H1 (cell line): Measurements from ENCODE around the gene SV2B. TPM values are rescaled to one million over a fixed set of nuclear protein-coding genes. Genes with fewer than 3 reads are reported as not detected.

ENCODE experiments used
- PHF8 ChIP-seq: fragments of 200-600 bp; sonication (generic); conservative IDR thresholded peaks from 2 replicates; pipeline ENCODE4 v1.7.1; 2012; ENCODE audit warnings: low read depth, mild to moderate bottlenecking, inconsistent platforms, low read length, moderate library complexity
- SIRT6 ChIP-seq: IDR thresholded peaks from one replicate; pipeline ENCODE4 v1.7.1; 2012; ENCODE audit warnings: low read length, inconsistent platforms
- polyA plus RNA-seq, 7 experiments: library from polyadenylated mRNA; depleted of rRNA in 3 of 7; stranded (reverse) in 5 of 7; unstranded in 2 of 7; fragments of >200 nt in 5 of 7; fragments of 200-250 nt in 2 of 7; gene quantifications; 1 replicate in 5 of 7; 2 replicates in 1 of 7; 4 replicates in 1 of 7; pipeline versions ENCODE4 v1.2.1 to v1.2.3, GENCODE V29; 2011 to 2013; ENCODE audit warnings: missing spikeins in 2 of 7, mixed read lengths in 2 of 7
- total RNA-seq: library from RNA; stranded (reverse); fragmentation: NEBNext Ultra II Directional; extraction: Animal tissue kit (Norgen Biotek cat#: 25700); gene quantifications from 2 replicates; pipeline ENCODE4 v1.2.1, GENCODE V29; 2021
- TF ChIP-seq, protein P1 (sequence below): IDR thresholded peaks from 2 replicates; pipeline ENCODE4 v1.6.1; 2012; ENCODE audit warnings: low read length, inconsistent platforms

SV2B gene
- total and polyA plus RNA-seq, 2 of the 8 experiments (the other 6 are each of a cell fraction or from before 2014, with no cell fraction given) = 0.09 to 0.20 TPM

DNA sequence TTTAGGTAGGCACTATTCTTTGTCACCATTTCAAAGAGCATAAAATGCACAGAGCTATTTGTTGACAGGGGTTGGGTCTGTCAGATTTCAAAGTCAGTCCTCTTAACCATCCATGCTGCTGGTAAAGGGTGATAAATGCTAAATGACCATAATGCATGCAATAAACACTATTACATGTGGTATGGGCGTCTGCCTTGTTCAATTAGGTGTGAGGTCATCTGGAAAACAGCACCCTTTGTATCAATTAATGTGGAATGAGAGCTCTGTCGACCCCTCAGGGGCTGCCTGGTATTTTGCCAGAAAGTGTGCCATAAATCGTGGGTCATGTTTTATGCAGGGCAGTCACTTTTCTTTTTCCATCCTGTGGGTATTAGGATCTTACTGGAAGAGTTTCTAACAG lies 235.6 kb downstream of the SV2B start (continued):
- TF ChIP-seq, protein P1, sequence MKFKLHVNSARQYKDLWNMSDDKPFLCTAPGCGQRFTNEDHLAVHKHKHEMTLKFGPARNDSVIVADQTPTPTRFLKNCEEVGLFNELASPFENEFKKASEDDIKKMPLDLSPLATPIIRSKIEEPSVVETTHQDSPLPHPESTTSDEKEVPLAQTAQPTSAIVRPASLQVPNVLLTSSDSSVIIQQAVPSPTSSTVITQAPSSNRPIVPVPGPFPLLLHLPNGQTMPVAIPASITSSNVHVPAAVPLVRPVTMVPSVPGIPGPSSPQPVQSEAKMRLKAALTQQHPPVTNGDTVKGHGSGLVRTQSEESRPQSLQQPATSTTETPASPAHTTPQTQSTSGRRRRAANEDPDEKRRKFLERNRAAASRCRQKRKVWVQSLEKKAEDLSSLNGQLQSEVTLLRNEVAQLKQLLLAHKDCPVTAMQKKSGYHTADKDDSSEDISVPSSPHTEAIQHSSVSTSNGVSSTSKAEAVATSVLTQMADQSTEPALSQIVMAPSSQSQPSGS = no peak
- no peak for TF ChIP-seq SIRT6
- no peak for TF ChIP-seq PHF8
- TF ChIP-seq, all 59 proteins: peak for 0
